Neural cell (in vitro differentiated cells): ENCODE data around the gene NPIPA2.
"Not testable (repeated sequence)": the region's sequence is repeated elsewhere in the genome, so short reads cannot be mapped to it uniquely, and the experiment has no call there.

Experiments
- POLR2AphosphoS5 ChIP-seq: IDR thresholded peaks from 2 replicates; pipeline ENCODE4 v1.6.1; 2012
- RAD21 ChIP-seq: fragments of 450-650 bp; conservative IDR thresholded peaks from 2 replicates; pipeline ENCODE4 v1.6.1; 2014; ENCODE audit warnings: antibody characterized with exemption, mild to moderate bottlenecking, moderate library complexity
- TF ChIP-seq, protein P1 (sequence below): fragments of 450-650 bp; IDR thresholded peaks from 2 replicates; pipeline ENCODE4 v1.5.1; 2014; ENCODE audit warnings: antibody characterized with exemption, mild to moderate bottlenecking, moderate library complexity; ENCODE audit not compliant: poor library complexity, severe bottlenecking

DNA sequence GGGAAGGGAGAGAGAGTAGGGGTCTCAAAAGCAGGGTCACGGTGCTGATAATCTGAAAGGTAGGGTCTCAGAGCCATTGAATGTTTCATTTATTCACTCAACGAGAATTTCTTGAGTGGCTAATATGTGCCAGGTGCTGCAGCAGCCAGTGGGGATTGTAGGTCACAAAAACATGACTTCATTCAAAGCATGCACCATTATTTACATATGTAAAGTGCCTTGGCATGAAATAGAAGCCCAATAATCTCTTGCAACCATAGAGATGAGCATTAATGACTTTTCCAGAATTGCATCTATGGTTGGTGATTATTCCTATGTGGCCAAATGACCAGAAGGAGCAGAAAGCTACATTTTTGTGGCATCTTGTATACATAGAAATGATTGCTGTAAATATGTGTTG lies 55.2 kb downstream of the NPIPA2 start:
- TF ChIP-seq, protein P1, sequence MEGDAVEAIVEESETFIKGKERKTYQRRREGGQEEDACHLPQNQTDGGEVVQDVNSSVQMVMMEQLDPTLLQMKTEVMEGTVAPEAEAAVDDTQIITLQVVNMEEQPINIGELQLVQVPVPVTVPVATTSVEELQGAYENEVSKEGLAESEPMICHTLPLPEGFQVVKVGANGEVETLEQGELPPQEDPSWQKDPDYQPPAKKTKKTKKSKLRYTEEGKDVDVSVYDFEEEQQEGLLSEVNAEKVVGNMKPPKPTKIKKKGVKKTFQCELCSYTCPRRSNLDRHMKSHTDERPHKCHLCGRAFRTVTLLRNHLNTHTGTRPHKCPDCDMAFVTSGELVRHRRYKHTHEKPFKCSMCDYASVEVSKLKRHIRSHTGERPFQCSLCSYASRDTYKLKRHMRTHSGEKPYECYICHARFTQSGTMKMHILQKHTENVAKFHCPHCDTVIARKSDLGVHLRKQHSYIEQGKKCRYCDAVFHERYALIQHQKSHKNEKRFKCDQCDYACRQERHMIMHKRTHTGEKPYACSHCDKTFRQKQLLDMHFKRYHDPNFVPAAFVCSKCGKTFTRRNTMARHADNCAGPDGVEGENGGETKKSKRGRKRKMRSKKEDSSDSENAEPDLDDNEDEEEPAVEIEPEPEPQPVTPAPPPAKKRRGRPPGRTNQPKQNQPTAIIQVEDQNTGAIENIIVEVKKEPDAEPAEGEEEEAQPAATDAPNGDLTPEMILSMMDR, result not testable (repeated sequence)
- not testable (repeated sequence) for TF ChIP-seq RAD21, POLR2AphosphoS5
